LNCaP clone FGC (cell line): ENCODE data around the gene AHCYL1.

Experiments
- DNase-seq: peaks from one replicate; pipeline ENCODE4 v3.0.0-alpha.2; 2011; ENCODE audit warnings: low read depth
- H3K4me3 ChIP-seq: 2 replicates; pipeline ENCODE4 v1.5.1; 2011; ENCODE audit warnings: mild to moderate bottlenecking, low read depth, low read length, control low read depth
- CTCF ChIP-seq: IDR thresholded peaks from 2 replicates; pipeline ENCODE4 v1.5.1; 2012; ENCODE audit warnings: mild to moderate bottlenecking; ENCODE audit not compliant: control insufficient read depth, insufficient read depth; ENCODE audit errors: extremely low read depth

Gene AHCYL1

GRCh38 chr1:110050602-110051261, 66.2 kb downstream of the AHCYL1 start:
- H3K4me3 ChIP-seq: no peak overlapping the region
- no peak for DNase-seq
- no peak for TF ChIP-seq CTCF

GRCh38 chr1:110051262-110051648, 66.7 kb downstream of the AHCYL1 start:
- no peak for DNase-seq
- TF ChIP-seq CTCF: no peak
- no peak overlapping the region for H3K4me3 ChIP-seq

GRCh38 chr1:110053552-110054428, 69.2 kb downstream of the AHCYL1 start:
- DNase-seq: no peak
- peak; percentile 95 for TF ChIP-seq CTCF
- H3K4me3 ChIP-seq: no peak overlapping the region

- no peak overlapping the region for H3K4me3 ChIP-seq
- no peak for TF ChIP-seq CTCF
- DNase-seq: no peak
Measured at GRCh38 chr1:110055493-110056284, 71.1 kb downstream of the AHCYL1 start.

- DNase-seq: no peak
- TF ChIP-seq CTCF: no peak
- no peak overlapping the region for H3K4me3 ChIP-seq
Measured at GRCh38 chr1:110056285-110056683, 71.7 kb downstream of the AHCYL1 start.

- H3K4me3 ChIP-seq: no peak overlapping the region
- TF ChIP-seq CTCF: no peak
- no peak for DNase-seq
Measured at GRCh38 chr1:110056776-110057175, 72.2 kb downstream of the AHCYL1 start.
